HG03469 (cell line): ENCODE measurements around the gene AHCYL1.

Source experiments
- ATAC-seq: cut with Tn5 transposase; IDR thresholded peaks from one replicate; pipeline ENCODE4 v1.9.1; 2021; ENCODE audit warnings: mild to moderate bottlenecking, moderate library complexity, moderate number of reproducible peaks; ENCODE audit not compliant: unreplicated experiment

The AHCYL1 gene

DNA sequence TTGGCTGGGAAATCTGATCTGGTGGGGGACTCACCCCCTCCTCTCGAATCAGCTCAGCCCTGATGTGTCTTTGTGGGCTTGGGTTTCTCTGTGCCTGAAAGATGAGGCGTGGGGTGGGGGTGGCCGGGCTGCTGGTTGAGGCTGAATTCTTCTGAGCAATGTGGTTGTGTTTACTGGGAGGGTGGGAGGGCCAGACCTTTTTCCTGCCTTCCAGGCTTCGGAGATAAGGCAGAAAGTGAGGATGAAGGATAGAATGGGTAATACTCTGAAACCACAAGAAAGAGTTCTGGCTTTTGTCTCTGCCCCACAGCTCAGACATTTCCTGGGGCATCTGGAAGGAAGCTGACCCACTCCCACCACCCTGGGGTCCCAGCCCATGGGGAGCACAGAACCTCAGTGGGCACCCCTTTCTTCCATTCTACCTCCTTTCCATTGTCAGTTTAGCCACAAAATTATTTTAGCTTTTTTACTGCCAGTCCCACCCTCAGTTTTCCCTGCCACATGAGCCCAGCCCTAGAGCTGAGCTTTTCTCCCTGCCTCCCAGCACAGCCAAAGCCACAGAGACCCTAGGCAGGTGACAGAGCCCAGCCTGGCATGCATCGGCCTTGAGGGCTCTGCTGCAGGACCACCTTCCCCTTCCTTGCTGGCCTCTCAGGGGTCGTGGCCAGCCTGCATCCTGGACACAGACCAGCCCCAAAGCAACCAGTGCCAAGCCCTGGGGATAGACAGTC lies 74.7 kb downstream of the AHCYL1 start:
- ATAC-seq = no peak

DNA sequence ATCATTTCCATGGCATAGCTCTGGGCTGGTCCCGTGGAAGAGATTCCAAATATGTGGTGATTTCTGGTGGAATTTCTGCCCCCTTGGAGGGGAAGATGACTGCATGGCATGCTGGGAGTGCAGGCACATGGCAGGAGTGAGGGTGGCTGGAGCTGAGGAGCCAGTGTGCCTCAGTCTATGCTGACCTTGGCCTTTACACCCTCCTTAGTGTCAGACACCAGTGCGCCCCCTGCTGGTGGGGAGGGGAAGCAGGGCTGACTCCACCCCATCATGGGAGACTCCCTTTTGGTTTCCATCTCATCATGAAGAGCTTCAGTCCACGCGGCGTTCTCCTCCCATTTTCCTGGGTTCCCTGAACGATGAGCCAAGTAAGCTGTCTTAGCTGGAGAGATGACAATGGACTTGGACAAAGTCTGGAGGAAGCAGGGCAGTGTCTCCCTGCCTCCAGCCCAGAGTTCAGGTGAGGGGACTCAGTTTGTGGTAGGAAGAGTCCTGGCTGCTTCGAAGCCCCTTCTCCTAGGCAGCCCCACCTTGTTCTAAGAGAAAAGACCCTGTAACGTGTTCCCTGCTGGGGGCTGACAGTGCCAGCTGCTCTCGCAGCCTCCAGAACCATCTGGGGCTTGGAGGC lies 75.6 kb downstream of the AHCYL1 start:
- ATAC-seq = no peak

GRCh38 chr1:110060662-110061060 lies 76.1 kb downstream of the AHCYL1 start:
- no peak for ATAC-seq

- no peak for ATAC-seq
Observed at GRCh38 chr1:110061341-110061740, 76.8 kb downstream of the AHCYL1 start.

DNA sequence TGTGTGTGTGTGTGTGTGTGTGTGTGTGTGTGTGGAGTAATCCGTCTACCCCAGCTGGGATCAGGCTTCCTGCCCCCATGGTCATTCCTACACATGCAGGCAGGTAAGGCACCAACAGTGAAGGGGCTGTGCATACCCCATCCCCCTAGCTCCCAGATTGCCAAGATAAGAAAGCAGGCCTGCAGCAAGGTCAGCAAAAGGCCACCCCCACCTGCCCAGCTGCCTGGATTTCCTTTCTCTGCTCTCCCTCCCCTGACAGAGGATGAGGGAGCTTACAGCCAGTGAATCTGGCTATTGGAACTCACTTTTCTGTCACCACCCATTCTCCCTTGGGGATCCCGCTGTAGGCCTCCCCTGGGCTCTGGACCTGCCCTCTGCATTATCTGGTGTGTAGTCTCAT lies 78.0 kb downstream of the AHCYL1 start:
- no peak for ATAC-seq

GRCh38 chr1:110063781-110064180 lies 79.2 kb downstream of the AHCYL1 start:
- no peak for ATAC-seq

- ATAC-seq = no peak
Observed at GRCh38 chr1:110064576-110065337, 80.2 kb downstream of the AHCYL1 start.

- no peak for ATAC-seq
Observed at GRCh38 chr1:110065841-110066240, 81.3 kb downstream of the AHCYL1 start.

DNA sequence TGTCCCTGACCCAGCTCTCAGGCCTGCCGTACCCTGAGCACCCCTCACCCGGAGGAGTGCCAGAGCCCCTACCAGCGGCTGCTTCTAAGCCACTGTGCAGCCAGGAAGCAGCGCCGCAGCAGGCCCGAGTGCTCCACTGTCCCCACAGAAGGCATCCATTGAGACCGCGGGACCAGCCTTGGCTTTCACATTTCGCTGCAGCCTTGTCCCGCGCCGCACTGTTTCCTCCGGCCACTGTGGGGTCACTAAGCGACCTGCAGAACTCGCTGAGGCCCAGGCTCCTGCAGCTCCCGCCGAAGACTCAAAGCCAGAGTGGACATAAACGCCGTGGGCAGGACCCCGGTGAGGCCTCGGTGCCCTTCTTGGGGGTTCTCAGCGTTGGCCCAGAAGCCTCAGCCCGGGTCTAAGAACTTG lies 82.9 kb downstream of the AHCYL1 start:
- ATAC-seq = no peak

DNA sequence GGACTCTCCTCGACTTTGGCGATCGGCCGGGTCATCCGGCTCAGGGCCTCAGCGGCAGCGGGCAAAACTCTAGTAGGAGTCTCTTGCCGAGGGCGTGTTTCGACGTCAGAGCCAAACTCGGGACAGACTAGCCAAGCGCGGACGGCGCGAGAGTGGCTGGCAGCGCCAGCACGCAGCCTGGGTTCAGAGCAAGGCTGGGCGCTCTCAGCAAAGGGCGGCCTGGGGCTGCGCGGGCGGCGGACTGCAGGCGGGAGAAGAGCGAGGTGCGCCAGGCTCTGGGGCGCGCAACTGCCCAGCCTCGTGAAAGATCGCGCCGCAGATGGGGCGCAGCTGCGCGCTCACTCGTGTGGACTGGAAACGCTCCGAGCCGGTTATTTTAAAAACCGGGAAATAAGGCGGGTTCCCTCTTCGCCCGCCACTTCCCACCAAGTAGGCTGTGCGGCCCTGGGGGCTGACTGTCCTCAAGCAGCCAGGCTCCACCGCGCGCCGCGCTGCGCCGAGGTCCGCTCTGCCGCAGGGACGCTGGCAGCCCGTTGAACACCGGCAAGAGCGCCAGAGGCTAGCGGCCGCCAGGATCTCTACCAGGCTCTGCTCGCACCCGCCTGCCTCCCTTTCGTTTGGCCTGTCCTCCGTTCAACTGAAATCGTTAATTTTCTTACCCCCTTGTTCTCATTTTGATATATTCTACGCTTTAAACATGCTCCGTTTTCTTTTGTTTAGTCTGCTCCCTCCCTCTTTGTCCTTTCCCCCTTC lies 83.5 kb downstream of the AHCYL1 start:
- no peak for ATAC-seq

DNA sequence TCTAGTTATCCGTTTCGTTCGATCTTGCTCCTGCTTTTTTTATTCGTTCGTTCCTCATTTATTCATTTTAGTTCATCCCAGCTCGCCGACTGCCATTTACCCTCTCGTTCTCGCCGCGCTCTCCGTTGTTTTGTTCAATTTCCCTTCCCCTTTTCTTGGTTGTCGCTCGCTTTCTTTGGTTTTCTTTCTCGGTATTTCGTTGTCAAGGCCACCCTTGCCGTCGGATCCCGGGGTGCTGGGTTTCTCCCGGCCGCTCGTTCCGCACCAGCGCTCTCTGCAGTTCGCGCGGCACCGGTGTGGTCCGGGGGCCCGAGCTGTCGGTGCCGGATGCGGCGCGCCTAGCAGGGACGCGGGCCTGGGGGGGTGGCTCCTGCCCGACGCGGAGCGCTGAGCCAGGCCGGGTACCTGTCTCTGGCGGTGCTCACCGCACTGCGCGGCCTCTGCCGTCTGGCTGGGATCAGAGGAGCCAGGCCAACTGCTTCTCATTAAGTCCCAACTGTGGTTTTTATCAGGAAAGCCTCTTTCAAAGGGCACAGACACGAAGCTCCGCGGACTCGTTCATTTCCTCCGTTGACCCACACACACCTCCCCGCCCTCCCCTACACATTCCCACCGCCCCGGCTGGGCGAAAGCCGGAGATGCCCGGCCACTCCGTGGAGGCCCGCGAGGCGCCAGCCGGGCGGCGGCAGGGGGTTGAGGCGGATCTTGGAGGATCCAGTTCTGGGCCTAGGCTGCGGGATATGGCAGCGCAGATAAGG lies 84.3 kb downstream of the AHCYL1 start:
- no peak for ATAC-seq

DNA sequence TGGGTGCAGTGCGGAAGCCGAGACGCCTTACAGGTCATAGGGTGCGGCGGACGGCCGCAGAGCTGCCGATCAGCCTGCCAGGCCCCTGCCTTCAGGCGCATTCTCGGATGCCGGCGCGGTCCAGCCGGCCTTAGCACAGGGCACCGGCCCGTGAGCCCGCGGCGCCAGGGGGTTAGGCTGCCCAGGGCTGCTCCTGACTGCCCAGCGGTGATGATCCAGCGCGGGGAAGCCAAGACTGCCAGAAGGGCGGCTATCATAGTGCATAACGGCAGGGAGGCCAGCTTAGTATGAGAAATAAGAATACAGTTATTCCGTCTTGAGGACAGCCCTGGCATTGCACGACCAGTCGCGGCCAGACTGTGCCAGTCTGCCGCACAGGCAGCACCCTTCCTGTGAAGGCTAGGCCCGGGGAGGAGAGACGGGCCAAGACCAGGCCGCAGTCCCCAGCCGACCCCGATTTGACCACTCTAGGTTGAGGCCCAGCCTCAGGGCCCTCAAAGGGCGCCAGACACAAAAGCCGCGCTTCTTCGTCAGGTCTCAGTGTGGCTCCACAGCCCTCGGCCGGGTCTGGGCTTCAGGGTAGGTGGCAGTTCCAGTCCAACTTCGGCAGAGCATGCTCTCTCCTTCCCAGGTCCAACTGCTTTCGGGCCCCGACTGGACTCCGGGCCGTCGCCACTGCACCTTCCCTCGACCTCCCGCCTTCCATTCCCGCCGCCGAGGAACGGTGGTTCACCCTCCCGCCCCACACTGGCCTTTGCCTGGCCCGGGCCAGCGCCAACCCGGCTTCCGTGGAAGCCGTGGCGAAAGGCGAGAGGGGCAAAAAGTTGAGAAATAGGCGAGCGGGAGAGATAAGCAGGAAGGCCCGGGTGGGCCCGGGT lies 85.1 kb downstream of the AHCYL1 start:
- ATAC-seq = no peak

GRCh38 chr1:110070282-110070669 lies 85.7 kb downstream of the AHCYL1 start:
- ATAC-seq = no peak

DNA sequence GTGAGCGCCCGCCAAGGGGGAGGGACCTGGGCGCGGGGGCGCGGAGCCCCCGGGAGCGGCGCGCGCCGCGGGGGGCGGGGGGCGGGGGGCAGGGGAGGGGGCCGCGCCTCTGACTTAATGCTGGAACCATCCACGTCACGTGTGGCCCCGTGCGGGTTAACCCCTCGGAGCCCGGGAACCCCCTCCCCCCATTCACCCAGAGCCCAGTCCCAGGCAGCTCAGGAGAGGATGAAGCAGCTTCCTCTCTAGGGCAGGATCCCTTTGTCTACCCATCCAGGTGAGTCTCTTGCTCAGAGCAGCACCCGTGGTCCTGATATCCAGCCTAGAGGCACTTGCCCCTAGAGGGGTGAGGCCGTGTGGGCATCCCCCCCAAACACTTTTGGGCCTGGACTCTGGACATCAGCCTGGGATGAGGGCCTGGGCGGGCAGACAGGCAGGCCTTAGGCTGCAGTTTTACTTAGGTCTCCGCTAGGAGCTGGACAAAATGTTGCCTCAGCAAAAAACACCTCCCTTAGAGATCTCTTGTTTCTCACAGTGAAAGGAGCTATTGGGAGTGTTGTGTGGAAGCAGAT lies 86.2 kb downstream of the AHCYL1 start, which contains the start of gene ALX3:
Gene ALX3, minus strand, starts transcription at position 2 of the 572 bp plus-strand sequence. CDS start 60 bp downstream, outside the sequence.
- no peak for ATAC-seq
